Suprapubic skin (tissue), 4 donors: ENCODE data around the gene NVL. TPM values are rescaled to one million over a fixed set of nuclear protein-coding genes. Genes with fewer than 3 reads are reported as not detected.
A peak's percentile ranks its signal among the peaks of the same experiment; 100 is the strongest.

Experiments used
- DNase-seq, 2 donors: peaks; one replicate each; pipeline ENCODE4 v3.0.0-alpha.2; 2019; ENCODE audit warnings: low spot score in 2 of 2
- H3K27ac ChIP-seq: fragments of 200-600 bp; sonication (generic); one replicate; pipeline ENCODE4 v1.5.1; 2019
- H3K27me3 ChIP-seq: fragments of 200-600 bp; sonication (generic); one replicate; pipeline ENCODE4 v1.5.1; 2019
- H3K36me3 ChIP-seq: fragments of 200-600 bp; sonication (generic); one replicate; pipeline ENCODE4 v1.5.1; 2019
- H3K4me1 ChIP-seq: fragments of 200-600 bp; sonication (generic); one replicate; pipeline ENCODE4 v1.5.1; 2019
- H3K4me3 ChIP-seq: fragments of 200-600 bp; sonication (generic); one replicate; pipeline ENCODE4 v1.5.1; 2019; ENCODE audit warnings: mild to moderate bottlenecking
- H3K9me3 ChIP-seq: fragments of 200-600 bp; sonication (generic); one replicate; pipeline ENCODE4 v1.5.1; 2019
- CTCF ChIP-seq, 2 donors: fragments of 200-600 bp in 1 of 2; fragments of 450-650 bp in 1 of 2; sonication (generic) in 1 of 2; IDR thresholded peaks; one replicate each; pipeline ENCODE4 v1.5.1; 2016 to 2019; ENCODE audit warnings: antibody characterized with exemption in 2 of 2, mild to moderate bottlenecking in 1 of 2, moderate library complexity in 1 of 2
- EP300 ChIP-seq: sonication (generic); formaldehyde crosslinking; IDR thresholded peaks from one replicate; pipeline ENCODE4 v1.6.1; 2017; ENCODE audit warnings: antibody characterized with exemption
- POLR2A ChIP-seq, 2 donors: fragments of 450-650 bp; IDR thresholded peaks; one replicate each; pipeline ENCODE4 v1.6.1; 2017; ENCODE audit warnings: antibody characterized with exemption in 2 of 2, mild to moderate bottlenecking in 2 of 2, moderate library complexity in 2 of 2
- POLR2AphosphoS5 ChIP-seq, 3 donors: sonication (generic); formaldehyde crosslinking; IDR thresholded peaks; one replicate each; pipeline ENCODE4 v1.6.1; 2017; ENCODE audit warnings: antibody characterized with exemption in 3 of 3
- WGBS: methylation state at CpG from one replicate; pipeline ENCODE4 v1.1.5; 2018; 5-methylcytosine and 5-hydroxymethylcytosine counted together
- total RNA-seq, 4 donors: library from RNA; depleted of rRNA; stranded (reverse); fragments of >200 nt; gene quantifications; one replicate each; pipeline ENCODE4 v1.1.0, GENCODE V29; 2016

NVL gene
- total RNA-seq: 10 to 100 TPM; 31.7 to 86.4 (median 36.8) TPM

GRCh38 chr1:224329842-224330753, at the start of gene NVL:
Gene NVL (minus strand): TSS chr1:224330172. CDS start chr1:224330127, 45 bp downstream.
- peaks cover 5% of the 10 kb centered on the region for H3K36me3 ChIP-seq
- TF ChIP-seq POLR2AphosphoS5 (IDR thresholded peaks at IDR 0.05) (peak in 1 of 3 donors; percentile 43), CTCF (IDR thresholded peaks at IDR 0.05) (no peak)
- H3K27ac ChIP-seq: peak within 1 kb of the TSS; percentile 93
- H3K4me3 ChIP-seq: peak within 1 kb of the TSS; percentile 78
- peaks cover 30% of the 10 kb centered on the region for H3K4me1 ChIP-seq
- H3K9me3 ChIP-seq: no peaks in the 10 kb centered on the region
- under 1% methylated on average over 49 of the region's 52 CpGs for WGBS
- DNase-seq: peak; percentile 89
- H3K27me3 ChIP-seq: no peaks in the 10 kb centered on the region

- H3K27ac ChIP-seq: peak overlapping the region; percentile 24
- H3K9me3 ChIP-seq: no peaks in the 10 kb centered on the region
- no peak for TF ChIP-seq CTCF (IDR thresholded peaks at IDR 0.05)
- no peak for TF ChIP-seq POLR2A (IDR thresholded peaks at IDR 0.05)
- no peak for TF ChIP-seq POLR2AphosphoS5 (IDR thresholded peaks at IDR 0.05)
- TF ChIP-seq EP300: no peak
- no peak for DNase-seq
- no peak overlapping the region for H3K4me3 ChIP-seq
- peaks cover 51% of the 10 kb centered on the region for H3K36me3 ChIP-seq
- no peaks in the 10 kb centered on the region for H3K27me3 ChIP-seq
- WGBS: 88% methylated on average over 7 of the region's 7 CpGs
- peaks cover 7% of the 10 kb centered on the region for H3K4me1 ChIP-seq
Observed at GRCh38 chr1:224378855-224379631, 49.1 kb upstream of the NVL start.

GRCh38 chr1:224377676-224378006, 47.7 kb upstream of the NVL start:
- Histone ChIP-seq H3K36me3 (peaks cover 62% of the 10 kb centered on the region), H3K27me3 (no peaks in the 10 kb centered on the region)
- WGBS: 93% methylated on average over 2 of the region's 2 CpGs

GRCh38 chr1:224375059-224375458, 45.1 kb upstream of the NVL start:
- DNase-seq: no peak
- H3K27me3 ChIP-seq: no peaks in the 10 kb centered on the region
- H3K4me3 ChIP-seq: no peak overlapping the region
- WGBS: 84% methylated on average over 3 of the region's 3 CpGs
- no peaks in the 10 kb centered on the region for H3K9me3 ChIP-seq
- TF ChIP-seq POLR2AphosphoS5 (IDR thresholded peaks at IDR 0.05): no peak
- TF ChIP-seq POLR2A (IDR thresholded peaks at IDR 0.05): no peak
- TF ChIP-seq EP300: no peak
- TF ChIP-seq CTCF (IDR thresholded peaks at IDR 0.05): no peak
- H3K36me3 ChIP-seq: peaks cover 87% of the 10 kb centered on the region
- H3K27ac ChIP-seq: no peak overlapping the region
- peaks cover 7% of the 10 kb centered on the region for H3K4me1 ChIP-seq

More at GRCh38 chr1:224377676-224378006, 47.7 kb upstream of the NVL start:
- no peaks in the 10 kb centered on the region for H3K9me3 ChIP-seq
- no peak overlapping the region for H3K27ac ChIP-seq
- H3K4me1 ChIP-seq: peaks cover 7% of the 10 kb centered on the region
- no peak for TF ChIP-seq POLR2AphosphoS5 (IDR thresholded peaks at IDR 0.05)
- no peak for TF ChIP-seq POLR2A (IDR thresholded peaks at IDR 0.05)
- no peak for TF ChIP-seq EP300
- no peak for TF ChIP-seq CTCF (IDR thresholded peaks at IDR 0.05)
- DNase-seq: no peak
- H3K4me3 ChIP-seq: no peak overlapping the region
